ENCODE data around the gene FAM107A. TPM values are rescaled to one million over a fixed set of nuclear protein-coding genes. Genes with fewer than 3 reads are reported as not detected.

Gene FAM107A
- total and polyA plus RNA-seq, 9 of the 15 experiments (the other 6 are each of a cell fraction or from before 2014, with no cell fraction given) = 0.07 TPM; not detected in 8

GRCh38 chr3:58519668-58520402, 57.4 kb downstream of the FAM107A start:
- in situ Hi-C loops (cut with MboI) (no loop called here), intact Hi-C loops (cut with micrococcal nuclease) (no loop called here)
- Histone ChIP-seq H3K4me3 (no peak overlapping the region), H4K20me1 (replicated peaks; ENCODE audit: control insufficient read depth, insufficient read depth, low read length) (no peaks in the 10 kb centered on the region), H3K9me1 (ENCODE audit: control insufficient read depth, insufficient read depth, low read length) (no peaks in the 10 kb centered on the region), H3K36me3 (ENCODE audit: control insufficient read depth, insufficient read depth, low read length) (no peaks in the 10 kb centered on the region), H3K79me2 (ENCODE audit: control insufficient read depth, insufficient read depth, low read length) (no peaks in the 10 kb centered on the region), H2AFZ (ENCODE audit: low read depth, low read length) (0 out of 2 replicates have a peak overlapping the region, but pooled peaks have one; percentile 82), H3K9ac (ENCODE audit: insufficient read depth in 1 of 2, low read depth in 2 of 2, low read length in 2 of 2) (no peak overlapping the region; a peak in 1 of 4 replicates), H3K27me3 (ENCODE audit: control insufficient read depth in 2 of 2, insufficient read depth in 2 of 2, low read length in 2 of 2) (peaks cover 0 to 4% of the 10 kb centered on the region in 2 experiments; a peak in 1 of 5 replicates), H3K27ac (ENCODE audit: extremely low read depth, low read depth, low read length) (no peak overlapping the region), H3K4me2 (ENCODE audit: insufficient read depth, low read length) (no peak overlapping the region), H3K9me3 (replicated peaks; ENCODE audit: control insufficient read depth, insufficient read depth, low read depth, low read length) (no peaks in the 10 kb centered on the region), H3K4me1 (replicated peaks in 1 of 2; ENCODE audit: control insufficient read depth in 2 of 2, insufficient read depth in 2 of 2, low read length in 2 of 2) (peaks cover 15 to 25% of the 10 kb centered on the region in 2 experiments; a peak in 4 of 5 replicates)
- no TSS peak for BruUV-seq (replicated peaks)
- FAIRE-seq (no peak), ATAC-seq (no peak), DNase-seq (ENCODE audit: extremely low read depth in 1 of 4, low spot score in 3 of 4) (no peak)
- ChIA-PET CTCF (ENCODE audit: low intra/inter-chr PET ratio) (interaction anchor here (0.6 kb wide), 1 partner anchor 18 kb away, joined by 3 read pairs; no protein-coding TSS in a partner anchor), POLR2A (interaction anchor here (0.6 to 1.6 kb wide), 4 partner anchors 9 to 920 kb away, joined by 3 to 5 read pairs (median 4); partner anchors contain the start of gene PDHB)
- 77% methylated on average over 6 of the region's 6 CpGs for WGBS (ENCODE audit: insufficient coverage, low coverage, missing lambda C conversion rate)
- TF ChIP-seq ZNF57 (CRISPR knock-in tag; IDR thresholded peaks at IDR 0.05) (no peak), MAFF (IDR thresholded peaks at IDR 0.05; ENCODE audit: low read length) (no peak), ZBTB17 (CRISPR knock-in tag; IDR thresholded peaks at IDR 0.05) (no peak), ETV1 (tag; conservative IDR thresholded peaks at IDR 0.05; ENCODE audit: low read depth) (no peak), FOXP4 (CRISPR knock-in tag; IDR thresholded peaks at IDR 0.05; ENCODE audit: borderline replicate concordance) (no peak), TRIM25 (IDR thresholded peaks at IDR 0.05; ENCODE audit: borderline replicate concordance) (no peak), MYBL2 (IDR thresholded peaks at IDR 0.05; ENCODE audit: low read depth) (no peak), MYBL2 (CRISPR knock-in tag; IDR thresholded peaks at IDR 0.05; ENCODE audit: borderline replicate concordance) (no peak), MTF1 (CRISPR knock-in tag; IDR thresholded peaks at IDR 0.05; ENCODE audit: borderline replicate concordance) (no peak), STAG1 (CRISPR knock-in tag; IDR thresholded peaks at IDR 0.05; ENCODE audit: borderline replicate concordance) (no peak), CBFA2T2 (conservative IDR thresholded peaks at IDR 0.05) (no peak), MYNN (IDR thresholded peaks at IDR 0.05) (no peak), MYNN (CRISPR knock-in tag; IDR thresholded peaks at IDR 0.05) (no peak)
- TF ChIP-seq, protein P1, sequence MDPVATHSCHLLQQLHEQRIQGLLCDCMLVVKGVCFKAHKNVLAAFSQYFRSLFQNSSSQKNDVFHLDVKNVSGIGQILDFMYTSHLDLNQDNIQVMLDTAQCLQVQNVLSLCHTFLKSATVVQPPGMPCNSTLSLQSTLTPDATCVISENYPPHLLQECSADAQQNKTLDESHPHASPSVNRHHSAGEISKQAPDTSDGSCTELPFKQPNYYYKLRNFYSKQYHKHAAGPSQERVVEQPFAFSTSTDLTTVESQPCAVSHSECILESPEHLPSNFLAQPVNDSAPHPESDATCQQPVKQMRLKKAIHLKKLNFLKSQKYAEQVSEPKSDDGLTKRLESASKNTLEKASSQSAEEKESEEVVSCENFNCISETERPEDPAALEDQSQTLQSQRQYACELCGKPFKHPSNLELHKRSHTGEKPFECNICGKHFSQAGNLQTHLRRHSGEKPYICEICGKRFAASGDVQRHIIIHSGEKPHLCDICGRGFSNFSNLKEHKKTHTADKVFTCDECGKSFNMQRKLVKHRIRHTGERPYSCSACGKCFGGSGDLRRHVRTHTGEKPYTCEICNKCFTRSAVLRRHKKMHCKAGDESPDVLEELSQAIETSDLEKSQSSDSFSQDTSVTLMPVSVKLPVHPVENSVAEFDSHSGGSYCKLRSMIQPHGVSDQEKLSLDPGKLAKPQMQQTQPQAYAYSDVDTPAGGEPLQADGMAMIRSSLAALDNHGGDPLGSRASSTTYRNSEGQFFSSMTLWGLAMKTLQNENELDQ (CRISPR knock-in tag; IDR thresholded peaks at IDR 0.05; ENCODE audit: borderline replicate concordance) = no peak
- TF ChIP-seq, protein P2, sequence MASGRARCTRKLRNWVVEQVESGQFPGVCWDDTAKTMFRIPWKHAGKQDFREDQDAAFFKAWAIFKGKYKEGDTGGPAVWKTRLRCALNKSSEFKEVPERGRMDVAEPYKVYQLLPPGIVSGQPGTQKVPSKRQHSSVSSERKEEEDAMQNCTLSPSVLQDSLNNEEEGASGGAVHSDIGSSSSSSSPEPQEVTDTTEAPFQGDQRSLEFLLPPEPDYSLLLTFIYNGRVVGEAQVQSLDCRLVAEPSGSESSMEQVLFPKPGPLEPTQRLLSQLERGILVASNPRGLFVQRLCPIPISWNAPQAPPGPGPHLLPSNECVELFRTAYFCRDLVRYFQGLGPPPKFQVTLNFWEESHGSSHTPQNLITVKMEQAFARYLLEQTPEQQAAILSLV (tag; IDR thresholded peaks at IDR 0.05) = no peak
